Chondrocyte (in vitro differentiated cells): Measurements from ENCODE around the gene P2RY4. TPM values are rescaled to one million over a fixed set of nuclear protein-coding genes. Genes with fewer than 3 reads are reported as not detected.

Source experiments
- DNase-seq: peaks from one replicate; pipeline ENCODE4 v3.0.0; 2021; ENCODE audit warnings: mixed read lengths, low spot score
- H3K27ac Mint-ChIP-seq: one replicate; pipeline ENCODE4 v1.8.0; 2021; ENCODE audit warnings: mild to moderate bottlenecking, moderate library complexity, mixed read lengths; ENCODE audit not compliant: unreplicated experiment
- H3K27me3 Mint-ChIP-seq: 2 replicates; pipeline ENCODE4 v1.8.0; 2021; ENCODE audit warnings: low read depth, mixed read lengths
- H3K36me3 Mint-ChIP-seq: 2 replicates; pipeline ENCODE4 v1.8.0; 2021; ENCODE audit warnings: low read depth, mixed read lengths
- H3K4me1 Mint-ChIP-seq: 2 replicates; pipeline ENCODE4 v1.8.0; 2021; ENCODE audit warnings: low read depth, mild to moderate bottlenecking, mixed read lengths
- H3K4me3 Mint-ChIP-seq: one replicate; pipeline ENCODE4 v1.8.0; 2021; ENCODE audit warnings: mild to moderate bottlenecking, moderate library complexity, mixed read lengths; ENCODE audit not compliant: unreplicated experiment
- H3K9me3 Mint-ChIP-seq: 2 replicates; pipeline ENCODE4 v1.8.0; 2021; ENCODE audit warnings: low read depth, mixed read lengths
- total RNA-seq: library from RNA; stranded (reverse); gene quantifications from 3 replicates; pipeline ENCODE4 v1.2.1, GENCODE V29; 2021
- TF ChIP-seq, protein P1 (sequence below): fragments of 200-600 bp; sonication (generic); IDR thresholded peaks from 2 replicates; pipeline ENCODE4 v1.5.0; 2021; ENCODE audit warnings: antibody characterized with exemption, mild to moderate bottlenecking, moderate library complexity

P2RY4 gene
- total RNA-seq, 1 donor from 2014 or later, result not detected

DNA sequence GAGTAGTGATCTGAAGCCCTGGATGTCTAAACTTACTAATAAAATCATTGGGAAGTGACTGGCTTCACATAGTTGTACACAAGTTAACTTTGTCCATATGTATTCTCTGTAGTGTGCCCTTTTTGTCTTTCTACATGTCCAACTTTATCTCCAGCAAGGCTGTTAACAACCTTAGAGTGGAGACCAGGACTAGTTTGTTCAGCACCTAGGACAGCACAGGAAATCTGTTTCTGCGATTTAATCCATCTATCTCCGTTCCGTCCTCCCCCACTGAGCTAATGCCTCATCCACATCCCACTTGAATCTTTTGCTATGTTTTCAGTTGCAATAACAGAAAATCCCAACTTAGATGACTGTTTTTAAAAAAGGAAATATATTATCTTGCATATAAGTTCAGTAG is 4.8 kb upstream of the P2RY4 start:
- Mint-ChIP-seq H3K9me3 (peaks cover 35% of the 10 kb centered on the region), H3K36me3 (no peaks in the 10 kb centered on the region), H3K27ac (no peak overlapping the region), H3K4me3 (no peak overlapping the region), H3K4me1 (no peaks in the 10 kb centered on the region), H3K27me3 (no peaks in the 10 kb centered on the region)
- no peak for DNase-seq
- TF ChIP-seq, protein P1, sequence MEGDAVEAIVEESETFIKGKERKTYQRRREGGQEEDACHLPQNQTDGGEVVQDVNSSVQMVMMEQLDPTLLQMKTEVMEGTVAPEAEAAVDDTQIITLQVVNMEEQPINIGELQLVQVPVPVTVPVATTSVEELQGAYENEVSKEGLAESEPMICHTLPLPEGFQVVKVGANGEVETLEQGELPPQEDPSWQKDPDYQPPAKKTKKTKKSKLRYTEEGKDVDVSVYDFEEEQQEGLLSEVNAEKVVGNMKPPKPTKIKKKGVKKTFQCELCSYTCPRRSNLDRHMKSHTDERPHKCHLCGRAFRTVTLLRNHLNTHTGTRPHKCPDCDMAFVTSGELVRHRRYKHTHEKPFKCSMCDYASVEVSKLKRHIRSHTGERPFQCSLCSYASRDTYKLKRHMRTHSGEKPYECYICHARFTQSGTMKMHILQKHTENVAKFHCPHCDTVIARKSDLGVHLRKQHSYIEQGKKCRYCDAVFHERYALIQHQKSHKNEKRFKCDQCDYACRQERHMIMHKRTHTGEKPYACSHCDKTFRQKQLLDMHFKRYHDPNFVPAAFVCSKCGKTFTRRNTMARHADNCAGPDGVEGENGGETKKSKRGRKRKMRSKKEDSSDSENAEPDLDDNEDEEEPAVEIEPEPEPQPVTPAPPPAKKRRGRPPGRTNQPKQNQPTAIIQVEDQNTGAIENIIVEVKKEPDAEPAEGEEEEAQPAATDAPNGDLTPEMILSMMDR, result no peak

DNA sequence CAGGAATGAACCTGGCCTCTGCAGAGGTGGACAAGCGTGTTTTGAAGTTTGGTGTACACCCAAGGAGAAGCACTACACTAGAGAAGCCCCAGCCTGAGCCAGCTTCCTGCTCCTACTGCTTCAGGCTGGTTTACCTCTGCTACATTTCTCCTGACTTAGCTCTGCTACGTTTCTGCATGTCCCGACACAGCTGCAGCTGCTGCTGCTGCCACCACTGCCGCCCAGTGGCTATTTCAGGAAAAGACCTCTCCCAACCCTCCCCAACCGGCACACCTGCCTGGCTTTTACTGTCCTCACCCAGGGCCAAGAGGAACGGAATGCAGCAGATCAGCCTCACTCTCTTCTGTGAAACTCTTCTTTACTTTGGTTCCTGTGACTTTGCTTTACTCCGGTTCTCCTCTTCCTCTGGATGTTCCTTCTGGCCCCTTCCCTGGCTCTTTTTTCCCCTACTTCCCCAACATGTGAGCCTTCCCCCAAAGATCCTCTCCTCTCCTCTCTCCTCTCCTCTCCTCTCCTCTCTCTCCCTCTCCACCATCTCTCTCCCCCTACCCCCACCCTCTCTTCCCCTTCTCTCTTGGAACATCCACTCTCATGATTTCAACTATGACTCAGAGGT is 3.1 kb upstream of the P2RY4 start:
- TF ChIP-seq, protein P1, result peak; percentile 62
- Mint-ChIP-seq H3K36me3 (no peaks in the 10 kb centered on the region), H3K4me1 (no peaks in the 10 kb centered on the region), H3K27me3 (no peaks in the 10 kb centered on the region), H3K27ac (no peak overlapping the region), H3K9me3 (peaks cover 29% of the 10 kb centered on the region), H3K4me3 (no peak overlapping the region)
- DNase-seq, result no peak

DNA sequence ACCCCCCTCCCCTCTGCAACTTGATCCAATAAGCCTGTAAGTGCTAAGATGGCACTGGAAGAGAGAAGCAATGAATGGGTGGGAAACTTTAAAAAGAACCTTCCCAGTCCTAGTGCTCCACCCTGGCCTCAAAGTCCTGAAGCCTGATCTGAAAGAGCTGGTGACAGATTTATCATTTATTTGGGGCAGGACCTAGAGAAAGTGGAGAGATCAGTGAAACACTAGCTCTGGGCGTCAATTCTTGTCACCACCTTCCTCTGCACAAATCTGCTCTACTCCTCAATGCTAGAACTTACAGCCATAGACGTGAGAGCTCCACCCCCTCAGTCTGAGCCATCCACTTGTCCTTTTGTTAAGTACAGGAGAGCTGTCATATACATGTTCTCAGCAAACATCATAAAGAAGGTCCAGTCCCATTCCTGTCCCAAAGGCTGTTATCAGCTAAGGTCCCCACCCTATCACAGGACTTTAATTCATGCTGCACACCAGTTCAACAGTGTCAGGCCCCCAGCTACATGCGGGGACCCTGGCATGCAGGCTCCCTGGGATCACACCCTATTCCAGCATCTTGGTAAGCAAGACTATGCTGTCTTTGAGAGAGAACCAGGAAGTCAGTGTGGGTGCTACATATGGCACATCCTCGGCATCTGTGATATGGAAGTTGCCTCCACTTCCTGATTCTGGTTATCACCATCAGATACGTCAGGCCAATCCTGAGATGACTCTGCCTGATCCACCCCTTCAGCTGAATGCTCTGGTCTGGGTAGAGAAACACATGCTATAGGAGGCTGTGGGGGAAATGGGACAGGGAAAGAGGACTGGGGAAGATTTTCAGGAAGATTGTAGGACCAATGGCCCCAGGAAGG is 2.3 kb downstream of the P2RY4 start:
- Mint-ChIP-seq H3K27ac (no peak overlapping the region), H3K4me1 (no peaks in the 10 kb centered on the region), H3K36me3 (no peaks in the 10 kb centered on the region), H3K9me3 (peaks cover 26% of the 10 kb centered on the region), H3K4me3 (no peak overlapping the region), H3K27me3 (no peaks in the 10 kb centered on the region)
- TF ChIP-seq, protein P1, result no peak
- no peak for DNase-seq

DNA sequence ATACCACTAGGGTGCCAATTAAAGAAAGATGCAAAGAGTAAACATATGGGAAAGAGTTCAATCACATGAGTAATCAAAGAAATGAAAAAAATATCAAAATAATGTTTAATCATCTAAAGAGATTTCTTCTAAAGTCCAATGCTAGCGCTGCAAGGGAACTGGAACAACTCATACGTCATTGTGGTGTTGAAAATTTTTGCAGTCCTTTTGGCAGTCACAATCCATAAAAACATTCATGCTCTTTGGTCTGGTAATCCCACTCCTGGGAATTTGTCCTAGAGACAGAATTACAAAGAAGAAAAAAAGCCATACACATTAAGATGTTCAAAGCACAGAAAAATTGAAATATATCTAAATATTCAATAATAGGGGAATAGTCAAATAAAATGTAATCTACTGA is 4.6 kb downstream of the P2RY4 start:
- no peak for DNase-seq
- no peak overlapping the region for H3K27ac Mint-ChIP-seq
- no peaks in the 10 kb centered on the region for H3K36me3 Mint-ChIP-seq
- H3K27me3 Mint-ChIP-seq, result no peaks in the 10 kb centered on the region
- H3K9me3 Mint-ChIP-seq, result peaks cover 26% of the 10 kb centered on the region
- TF ChIP-seq, protein P1, result no peak
- no peaks in the 10 kb centered on the region for H3K4me1 Mint-ChIP-seq
- H3K4me3 Mint-ChIP-seq, result no peak overlapping the region

DNA sequence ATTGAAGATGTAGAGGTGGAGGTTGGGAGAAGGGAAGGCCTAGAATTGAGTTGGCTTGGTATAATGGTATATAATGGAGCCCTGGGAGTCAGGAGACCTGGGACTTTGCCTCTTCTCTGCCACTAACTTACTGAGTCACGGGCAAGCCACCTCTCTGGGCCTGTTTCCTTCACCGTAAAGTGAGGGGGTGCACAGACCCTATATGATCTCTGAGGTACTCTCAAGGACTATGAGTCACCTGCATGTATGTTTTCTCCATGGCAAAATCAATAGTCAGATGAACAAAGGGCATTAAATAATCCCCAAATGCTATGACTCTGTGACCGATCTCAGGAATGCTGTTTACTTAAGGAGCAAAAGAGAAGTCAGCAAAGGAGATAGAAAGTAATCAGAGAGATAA is 5.1 kb downstream of the P2RY4 start:
- DNase-seq, result no peak
- no peaks in the 10 kb centered on the region for H3K4me1 Mint-ChIP-seq
- peaks cover 29% of the 10 kb centered on the region for H3K9me3 Mint-ChIP-seq
- no peaks in the 10 kb centered on the region for H3K36me3 Mint-ChIP-seq
- H3K27ac Mint-ChIP-seq, result no peak overlapping the region
- no peaks in the 10 kb centered on the region for H3K27me3 Mint-ChIP-seq
- TF ChIP-seq, protein P1, result no peak
- H3K4me3 Mint-ChIP-seq, result no peak overlapping the region
